Measurements from ENCODE around the gene MAD1L1.

- no peak for TF ChIP-seq EZH2 (IDR thresholded peaks at IDR 0.05)
- TF ChIP-seq POLR2AphosphoS5 (IDR thresholded peaks at IDR 0.05; ENCODE audit: borderline replicate concordance, low read depth, low read length): no peak
- no peak for TF ChIP-seq FOXP2 (optimal IDR thresholded peaks at IDR 0.05; ENCODE audit: control extremely low read depth, extremely low read length, insufficient read depth)
Measured at GRCh38 chr7:2109251-2109872, 123.4 kb downstream of the MAD1L1 start.
